Measurements from ENCODE around the gene NR2C1. TPM values are rescaled to one million over a fixed set of nuclear protein-coding genes. Genes with fewer than 3 reads are reported as not detected.

Gene NR2C1
- total and polyA plus RNA-seq, 2 of the 8 experiments (the other 6 are each of a cell fraction or from before 2014, with no cell fraction given) = 22.8 to 48.3 TPM

GRCh38 chr12:94987076-94987669 lies 86.2 kb downstream of the NR2C1 start:
- Histone ChIP-seq H3K36me3 (ENCODE audit: control insufficient read depth in 2 of 4, insufficient read depth in 4 of 4, low read length in 3 of 4) (peaks cover 0 to 2% (median under 1%) of the 10 kb centered on the region in 4 experiments; a peak in 2 of 8 replicates), H2BK12ac (ENCODE audit: low read depth, low read length) (no peak overlapping the region), H3K79me1 (ENCODE audit: low read depth, low read length) (no peaks in the 10 kb centered on the region), H3K18ac (ENCODE audit: extremely low read depth, low read length) (no peak overlapping the region), H3K9ac (replicated peaks in 1 of 4; ENCODE audit: extremely low read depth in 1 of 4, low read depth in 3 of 4, low read length in 3 of 4) (no peak overlapping the region), H2BK15ac (ENCODE audit: low read length) (no peak overlapping the region), H2BK5ac (ENCODE audit: low read depth, low read length) (no peak overlapping the region), H3K23ac (ENCODE audit: insufficient read length) (no peak overlapping the region), H3K4ac (replicated peaks; ENCODE audit: insufficient read length, low read depth, low read length) (no peak overlapping the region), H4K5ac (ENCODE audit: insufficient read length, low read depth, low read length) (no peak overlapping the region), H3K4me1 (replicated peaks in 1 of 4; ENCODE audit: control insufficient read depth in 3 of 4, insufficient read depth in 4 of 4, low read length in 3 of 4) (peaks cover 0 to 6% (median 1%) of the 10 kb centered on the region in 4 experiments; a peak in 2 of 7 replicates), H3K4me2 (ENCODE audit: insufficient read depth in 1 of 2, low read depth in 2 of 2, low read length in 2 of 2) (no peak overlapping the region), H2AFZ (ENCODE audit: low read length) (no peak overlapping the region), H2BK20ac (ENCODE audit: low read length) (no peak overlapping the region), H3K23me2 (ENCODE audit: low read depth, low read length) (no peaks in the 10 kb centered on the region), H4K20me1 (replicated peaks in 1 of 2; ENCODE audit: control insufficient read depth in 1 of 2, insufficient read depth in 2 of 2, low read length in 2 of 2) (no peaks in the 10 kb centered on the region), H3K9me3 (ENCODE audit: insufficient read depth in 2 of 2, low read depth in 1 of 2, low read length in 1 of 2) (no peaks in the 10 kb centered on the region), H3K79me2 (ENCODE audit: control insufficient read depth in 1 of 2, insufficient read depth in 2 of 2, low read length in 2 of 2) (no peaks in the 10 kb centered on the region), H3K27ac (ENCODE audit: low read depth, low read length) (no peak overlapping the region), H2AK5ac (ENCODE audit: low read depth, low read length) (no peak overlapping the region), H4K91ac (replicated peaks; ENCODE audit: insufficient read length, low read length) (no peak overlapping the region), H3K14ac (ENCODE audit: insufficient read length) (no peak overlapping the region), H2BK120ac (replicated peaks; ENCODE audit: low read depth, low read length) (no peak overlapping the region), H3K56ac (replicated peaks; ENCODE audit: insufficient read length, low read depth, low read length) (no peak overlapping the region), H4K8ac (ENCODE audit: extremely low read depth, insufficient read depth, low read length) (no peak overlapping the region), H3K4me3 (ENCODE audit: extremely low read depth in 1 of 4, insufficient read depth in 2 of 4, low read depth in 3 of 4, low read length in 4 of 4) (no peak overlapping the region), H3K27me3 (replicated peaks in 1 of 4; ENCODE audit: control insufficient read depth in 3 of 4, extremely low read depth in 1 of 4, insufficient read depth in 3 of 4, low read length in 3 of 4) (no peaks in the 10 kb centered on the region)
- ChIA-PET POLR2A (ENCODE audit: partially characterized antibody) (no interaction called here), CTCF (ENCODE audit: partially characterized antibody) (interaction anchor here (0.6 kb wide), 1 partner anchor 142 kb away, joined by 3 read pairs; no protein-coding TSS in a partner anchor)
- WGBS, 2 experiments (ENCODE audit: extremely low coverage in 1 of 2, insufficient coverage in 1 of 2, insufficient read length in 1 of 2, insufficient replicate concordance in 2 of 2, low coverage in 1 of 2, low lambda C conversion rate in 2 of 2, missing lambda C conversion rate in 1 of 2) = 88% methylated on average over 8 of the region's 8 CpGs; no CpG with 5 or more reads in 1 of the 2 experiments
- no peak for DNase-seq (ENCODE audit: low read depth in 1 of 2, low spot score in 2 of 2)
- FAIRE-seq = no peak
- TF ChIP-seq KDM1A (IDR thresholded peaks at IDR 0.05; ENCODE audit: borderline replicate concordance, low read length) (no peak), NRF1 (IDR thresholded peaks at IDR 0.05; ENCODE audit: low read depth, low read length) (no peak), SP2 (IDR thresholded peaks at IDR 0.05; ENCODE audit: low read length) (no peak), EZH2 (IDR thresholded peaks at IDR 0.05; ENCODE audit: low read depth, low read length, severe bottlenecking) (no peak), TAF1 (IDR thresholded peaks at IDR 0.05; ENCODE audit: low read depth, low read length) (no peak), GABPA (IDR thresholded peaks at IDR 0.05; ENCODE audit: borderline replicate concordance, insufficient read depth, low read length) (no peak), RNF2 (IDR thresholded peaks at IDR 0.05; ENCODE audit: borderline replicate concordance, low read depth, low read length, missing control alignments, poor library complexity, severe bottlenecking) (no peak), CHD2 (IDR thresholded peaks at IDR 0.05; ENCODE audit: low read length) (no peak), YY1 (IDR thresholded peaks at IDR 0.05; ENCODE audit: low read depth, low read length) (no peak), TEAD4 (IDR thresholded peaks at IDR 0.05; ENCODE audit: low read depth, low read length) (no peak), POLR2A (IDR thresholded peaks at IDR 0.05; ENCODE audit: control extremely low read depth in 1 of 2, low read depth in 2 of 2, low read length in 2 of 2) (no peak), MAX (IDR thresholded peaks at IDR 0.05) (no peak), KDM4A (IDR thresholded peaks at IDR 0.05; ENCODE audit: low read depth, low read length, severe bottlenecking) (no peak), CHD1 (IDR thresholded peaks at IDR 0.05; ENCODE audit: low read depth, low read length) (no peak)
